NCI-H146 treated with DMSO at 0.1 percent for 48 hours (cell line): Measurements from ENCODE around the gene ZFYVE27.
"Not testable (repeated sequence)": the region's sequence is repeated elsewhere in the genome, so short reads cannot be mapped to it uniquely, and the experiment has no call there.

Source experiments
- DNase-seq: peaks from one replicate; lab custom pipeline; 2025; ENCODE audit not compliant: unreplicated experiment; lab: John Stamatoyannopoulos, UW

Gene ZFYVE27, protein sequence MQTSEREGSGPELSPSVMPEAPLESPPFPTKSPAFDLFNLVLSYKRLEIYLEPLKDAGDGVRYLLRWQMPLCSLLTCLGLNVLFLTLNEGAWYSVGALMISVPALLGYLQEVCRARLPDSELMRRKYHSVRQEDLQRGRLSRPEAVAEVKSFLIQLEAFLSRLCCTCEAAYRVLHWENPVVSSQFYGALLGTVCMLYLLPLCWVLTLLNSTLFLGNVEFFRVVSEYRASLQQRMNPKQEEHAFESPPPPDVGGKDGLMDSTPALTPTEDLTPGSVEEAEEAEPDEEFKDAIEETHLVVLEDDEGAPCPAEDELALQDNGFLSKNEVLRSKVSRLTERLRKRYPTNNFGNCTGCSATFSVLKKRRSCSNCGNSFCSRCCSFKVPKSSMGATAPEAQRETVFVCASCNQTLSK

GRCh38 chr10:97736902-97737769, at the start of gene ZFYVE27:
ZFYVE27 (plus strand) TSS chr10:97737128; CDS start chr10:97738478, 1,350 bp downstream.
- peak; percentile 81 for DNase-seq

- no peak for DNase-seq
Observed at GRCh38 chr10:97687785-97688781, 48.8 kb upstream of the ZFYVE27 start.

DNA sequence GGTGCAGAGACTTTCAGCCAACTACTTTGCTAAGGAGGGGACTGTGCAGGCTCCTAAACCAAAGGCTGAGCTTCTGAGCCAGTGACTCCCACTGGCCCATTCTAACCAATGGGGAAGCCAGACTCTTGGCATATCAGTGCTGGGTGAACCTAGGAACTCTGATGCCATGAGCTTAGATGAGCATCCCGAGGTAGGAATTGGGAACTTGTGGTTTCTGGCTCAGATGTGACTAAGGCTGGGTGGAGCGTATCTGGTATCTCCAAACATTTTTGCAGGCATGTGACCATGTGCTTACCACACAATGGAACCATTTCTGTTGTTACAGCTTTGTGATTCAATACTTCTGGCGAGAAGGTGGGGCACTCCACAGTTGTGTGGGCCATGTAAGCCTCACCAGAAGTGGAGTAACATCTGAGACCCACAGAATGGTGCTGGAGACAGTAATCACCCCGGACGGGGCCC, 47.3 kb upstream of the ZFYVE27 start:
- no peak for DNase-seq

DNA sequence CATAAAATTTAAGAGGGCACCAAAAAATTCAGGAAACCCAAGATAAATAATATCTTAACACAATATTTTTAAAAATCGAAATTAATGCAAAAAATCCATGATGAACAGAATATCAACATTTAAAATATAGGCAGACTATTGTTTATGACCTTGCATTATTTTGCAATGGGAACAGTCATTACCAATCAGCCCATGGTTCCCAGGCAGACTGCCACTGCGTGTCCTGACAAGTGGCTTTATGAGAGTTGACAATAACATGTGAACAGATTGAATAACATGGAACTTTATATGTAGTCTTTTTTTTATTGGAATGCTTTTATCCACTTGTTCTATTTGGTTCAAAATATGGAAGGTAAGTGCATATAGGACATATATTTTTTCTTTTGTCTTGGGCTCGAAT, 46.8 kb upstream of the ZFYVE27 start:
- DNase-seq = no peak

GRCh38 chr10:97698072-97698655, 38.8 kb upstream of the ZFYVE27 start:
- DNase-seq = not testable (repeated sequence)

DNA sequence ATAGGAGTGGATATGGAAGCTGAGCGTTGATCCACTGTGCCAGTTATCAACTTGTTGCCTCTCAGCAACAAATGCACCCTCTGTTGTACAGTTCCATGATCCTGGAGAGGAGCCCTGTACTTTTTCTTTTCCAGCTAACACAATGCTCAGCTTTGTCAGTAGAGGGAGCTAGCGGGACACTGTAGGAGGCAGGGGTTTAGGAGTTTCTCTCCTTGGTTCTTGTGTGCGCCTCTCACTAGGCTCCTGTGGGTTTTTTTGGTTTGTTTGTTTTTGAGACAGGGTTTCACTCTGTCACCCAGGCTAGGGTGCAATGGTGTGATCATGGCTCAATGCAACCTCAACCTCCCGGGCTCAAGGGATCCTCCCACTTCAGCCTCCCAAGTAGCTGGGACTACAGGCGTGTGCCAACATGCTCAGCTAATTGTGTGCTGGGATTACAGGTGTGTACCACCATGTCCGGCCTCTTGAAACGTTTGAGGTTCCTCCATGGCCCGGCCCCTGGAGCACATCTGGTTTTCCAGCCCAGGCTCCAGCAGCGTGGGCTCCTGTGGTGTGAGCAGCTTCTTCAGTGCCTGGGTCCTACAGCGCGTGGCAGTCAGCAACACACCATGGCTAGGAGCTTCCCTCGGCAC, 35.4 kb upstream of the ZFYVE27 start:
- peak; percentile 62 for DNase-seq

DNA sequence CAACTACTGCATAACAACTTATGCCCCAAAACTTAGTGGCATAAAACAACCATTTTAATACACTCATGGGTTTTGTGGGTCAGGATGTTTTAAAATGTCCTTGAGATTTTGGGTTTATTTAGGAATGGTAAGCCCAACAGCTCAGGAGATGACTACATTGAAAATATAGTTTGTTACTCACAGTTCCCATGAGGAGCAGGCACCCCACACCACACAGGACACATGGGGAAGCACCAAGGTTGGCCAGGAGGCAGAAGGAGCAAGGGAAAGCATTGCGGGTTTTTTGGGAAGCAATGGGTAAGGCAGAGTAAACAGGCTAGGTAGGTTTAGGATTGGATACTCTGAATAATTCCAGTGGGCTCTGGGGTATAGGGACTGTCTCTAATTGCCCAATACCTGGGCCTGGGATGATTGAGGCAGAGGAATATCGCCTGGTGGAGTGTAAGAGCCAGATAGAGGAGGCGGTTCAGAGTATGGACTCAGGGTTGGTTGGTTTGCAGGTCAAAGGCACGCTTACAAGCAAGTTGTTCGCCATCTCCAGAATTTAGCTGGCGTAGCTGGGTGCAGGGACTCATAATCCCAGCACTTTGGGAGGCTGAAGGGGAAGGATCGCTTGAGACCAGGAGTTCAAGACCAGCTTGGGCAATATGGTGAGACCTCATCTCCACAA, 33.4 kb upstream of the ZFYVE27 start:
- no peak for DNase-seq

GRCh38 chr10:97704341-97704740, 32.6 kb upstream of the ZFYVE27 start:
- DNase-seq = no peak

GRCh38 chr10:97705006-97705670, 31.8 kb upstream of the ZFYVE27 start:
- no peak for DNase-seq

GRCh38 chr10:97707134-97707861, 29.6 kb upstream of the ZFYVE27 start:
- DNase-seq = no peak

DNA sequence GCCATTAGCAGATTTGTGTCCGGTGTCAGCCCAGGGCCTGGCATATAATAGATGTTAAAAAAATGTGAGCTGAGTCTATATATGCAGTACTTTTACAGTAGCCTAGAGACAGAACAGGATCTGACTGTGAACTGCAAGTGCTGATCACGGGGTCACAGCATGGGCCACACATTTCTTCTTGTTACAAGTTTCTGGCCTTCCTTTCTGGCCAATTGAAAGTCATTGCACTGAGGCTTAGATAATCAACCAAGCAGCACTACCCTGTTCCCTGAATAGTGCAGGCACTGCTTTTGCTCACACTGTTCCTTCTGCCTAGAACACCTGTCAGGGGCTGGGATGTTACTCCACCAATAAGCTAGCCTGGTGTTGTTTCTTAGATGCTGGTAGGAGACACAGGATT, 28.8 kb upstream of the ZFYVE27 start:
- no peak for DNase-seq

DNA sequence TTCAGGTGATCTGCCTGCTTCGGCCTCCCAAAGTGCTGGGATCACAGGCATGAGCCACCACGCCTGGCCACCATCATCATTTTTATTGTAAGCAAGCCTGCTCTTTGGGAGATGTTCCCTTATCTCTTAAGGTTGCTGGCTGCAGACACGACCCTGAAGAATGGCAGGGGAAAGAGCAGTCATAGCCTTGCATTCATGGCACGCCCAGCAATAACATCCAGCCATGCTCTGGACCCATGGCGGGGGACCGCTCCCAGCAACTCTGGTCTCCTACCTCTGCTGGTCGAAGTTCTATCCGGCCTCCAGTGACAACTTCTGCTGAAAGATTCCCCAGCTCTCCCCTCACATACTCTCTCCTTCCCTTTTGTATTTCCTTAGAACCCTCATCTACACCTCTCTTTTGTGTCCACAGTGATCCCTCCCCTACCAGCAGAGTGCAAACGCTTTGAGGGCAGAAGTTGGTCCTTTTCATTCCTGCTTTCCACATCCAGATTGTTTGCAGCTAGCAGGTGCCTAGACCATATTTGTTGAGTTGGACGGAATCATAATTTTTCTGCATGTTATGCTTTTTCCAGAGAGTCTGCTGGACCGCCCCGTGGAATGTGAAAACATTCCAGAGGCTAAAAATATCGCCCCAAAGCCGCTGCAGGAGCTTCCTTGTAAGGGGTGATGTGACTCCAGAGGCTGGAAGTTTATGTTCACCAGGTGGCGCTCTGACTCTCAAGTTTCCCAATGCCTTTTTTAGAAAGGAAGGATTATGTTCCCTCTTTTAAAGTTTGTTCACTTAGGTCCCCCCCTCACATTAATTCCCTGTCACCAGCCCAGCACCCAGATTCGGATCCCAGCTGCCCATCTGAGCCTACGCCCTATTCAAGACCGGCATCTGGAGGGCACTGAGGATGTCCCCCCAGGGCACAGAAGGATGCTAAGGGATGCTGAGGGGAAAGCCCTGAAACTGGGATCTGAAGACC, 27.7 kb upstream of the ZFYVE27 start:
- peak; percentile 24 for DNase-seq

- no peak for DNase-seq
Observed at GRCh38 chr10:97711640-97712572, 25.0 kb upstream of the ZFYVE27 start.

GRCh38 chr10:97713339-97713825, 23.5 kb upstream of the ZFYVE27 start, which contains the start of gene MARVELD1:
MARVELD1 (plus strand) TSS chr10:97713730; CDS start chr10:97713877, 147 bp downstream.
- DNase-seq = peak; percentile 65

DNA sequence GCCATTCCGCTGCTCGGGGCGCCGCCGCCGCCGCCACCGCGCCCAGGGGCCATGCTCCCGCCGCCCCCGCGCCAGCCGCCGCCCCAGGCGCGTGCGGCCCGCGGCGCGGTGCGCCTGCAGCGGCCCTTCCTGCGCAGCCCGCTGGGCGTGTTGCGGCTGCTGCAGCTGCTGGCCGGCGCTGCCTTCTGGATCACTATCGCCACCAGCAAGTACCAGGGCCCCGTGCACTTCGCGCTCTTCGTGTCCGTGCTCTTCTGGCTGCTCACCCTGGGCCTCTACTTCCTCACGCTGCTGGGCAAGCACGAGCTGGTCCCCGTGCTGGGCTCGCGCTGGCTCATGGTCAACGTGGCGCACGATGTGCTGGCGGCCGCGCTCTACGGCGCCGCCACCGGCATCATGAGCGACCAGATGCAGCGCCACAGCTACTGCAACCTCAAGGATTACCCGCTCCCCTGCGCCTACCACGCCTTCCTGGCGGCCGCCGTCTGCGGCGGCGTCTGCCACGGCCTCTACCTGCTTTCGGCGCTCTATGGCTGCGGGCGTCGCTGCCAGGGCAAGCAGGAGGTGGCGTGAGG, 23.0 kb upstream of the ZFYVE27 start:
- peak; percentile 42 for DNase-seq
